Activated CD8-positive, alpha-beta memory T cell treated with anti-CD3 and anti-CD28 coated beads, Interleukin-2, amount 50 U/mL, for 1 hour (primary cell): ENCODE results near the gene PEX11G.
"Not testable (repeated sequence)": the region's sequence is repeated elsewhere in the genome, so short reads cannot be mapped to it uniquely, and the experiment has no call there.

Experiments used
- DNase-seq: peaks from one replicate; pipeline ENCODE4 v3.0.0-alpha.2; 2020; ENCODE audit errors: extremely low read depth

PEX11G gene

DNA sequence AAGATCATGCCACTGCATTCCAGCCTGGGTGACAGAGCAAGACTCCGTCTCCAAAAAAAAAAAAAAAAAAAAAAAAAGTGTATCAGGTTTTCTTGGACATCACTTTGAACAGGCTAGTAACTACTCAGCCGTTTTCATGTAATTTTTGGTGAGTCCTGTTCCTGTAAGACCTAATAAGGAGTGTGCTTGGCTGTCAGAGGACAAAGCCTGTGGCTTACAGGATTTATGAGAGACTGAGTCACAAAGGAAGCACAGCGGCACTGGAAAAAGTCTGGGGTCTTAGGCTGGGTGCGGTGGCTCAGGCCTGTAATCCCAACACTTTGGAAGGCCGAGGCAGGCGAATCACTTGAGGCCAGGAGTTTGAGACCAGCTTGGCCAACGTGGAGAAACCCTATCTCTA lies 55.4 kb downstream of the PEX11G start:
- not testable (repeated sequence) for DNase-seq

DNA sequence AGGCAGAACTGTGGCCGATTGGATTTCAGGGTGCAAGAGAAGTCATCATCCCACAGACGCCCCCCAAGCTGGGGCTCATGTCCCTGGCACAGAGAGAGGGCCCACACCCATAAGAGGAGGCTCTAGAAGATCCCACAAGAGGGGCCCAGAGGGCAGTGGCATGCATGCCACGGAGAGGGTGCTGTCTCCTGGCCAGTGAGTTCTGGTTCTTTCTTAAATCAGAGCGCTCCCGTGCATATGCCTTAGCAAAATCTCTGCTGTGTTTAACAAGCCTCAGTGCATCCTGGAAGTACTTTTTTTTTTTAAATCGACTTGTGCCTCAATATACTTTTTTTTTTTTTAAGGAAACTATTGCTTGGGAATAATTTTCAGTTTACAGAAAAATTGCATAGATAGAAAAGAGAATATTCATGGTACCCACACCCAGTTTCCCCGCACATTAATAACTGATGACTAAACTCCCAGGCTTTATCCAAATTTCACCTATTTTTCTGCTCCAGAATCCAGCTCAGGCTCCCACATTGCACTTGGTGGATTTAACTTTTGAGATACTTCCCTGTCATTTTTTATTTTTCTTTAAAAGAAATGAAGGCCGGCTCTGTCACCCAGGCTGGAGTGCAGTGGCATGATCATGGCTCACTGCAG lies 59.1 kb downstream of the PEX11G start:
- no peak for DNase-seq

DNA sequence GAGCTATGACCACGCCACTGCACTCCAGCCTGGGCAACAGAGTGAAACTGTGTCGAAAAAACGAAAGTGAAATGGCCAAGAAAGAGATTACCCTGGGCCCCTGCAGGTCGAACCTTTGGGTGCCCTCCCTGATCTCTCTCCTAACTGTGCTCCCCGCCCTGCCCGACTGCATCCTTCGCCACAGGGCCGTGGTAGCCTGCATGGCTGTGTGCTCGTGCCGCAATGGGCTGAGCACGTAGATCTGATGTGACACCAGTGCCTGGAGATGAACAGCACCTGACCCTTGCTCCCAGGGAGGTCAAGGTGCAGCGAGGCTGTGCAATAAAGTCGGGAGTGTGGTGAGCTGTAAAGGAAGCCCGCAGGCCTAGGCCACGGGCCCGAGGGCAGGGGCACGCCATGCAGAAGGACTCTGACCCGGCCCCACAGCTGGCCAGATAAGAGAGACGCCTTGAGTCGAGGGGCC lies 60.2 kb downstream of the PEX11G start:
- no peak for DNase-seq

DNA sequence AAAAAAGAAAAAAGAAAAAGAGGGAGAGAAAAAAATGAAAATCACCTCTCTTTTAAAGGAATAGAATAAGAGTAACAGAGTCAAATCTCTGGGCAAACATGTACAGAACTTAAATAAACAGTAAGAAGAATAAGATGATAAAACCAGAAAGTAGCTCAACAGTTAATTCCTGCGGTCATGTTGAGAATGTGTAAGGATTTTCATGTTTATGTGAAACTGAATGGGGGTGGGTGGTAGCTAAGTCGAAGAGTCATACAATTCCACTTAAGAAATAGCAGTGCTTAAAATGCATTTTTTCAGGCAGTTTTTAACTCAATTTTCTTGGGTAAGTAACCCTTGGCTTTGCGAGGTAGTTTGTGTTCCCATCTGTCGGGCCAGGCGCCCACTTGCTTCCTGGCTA lies 60.9 kb downstream of the PEX11G start:
- DNase-seq: no peak

DNA sequence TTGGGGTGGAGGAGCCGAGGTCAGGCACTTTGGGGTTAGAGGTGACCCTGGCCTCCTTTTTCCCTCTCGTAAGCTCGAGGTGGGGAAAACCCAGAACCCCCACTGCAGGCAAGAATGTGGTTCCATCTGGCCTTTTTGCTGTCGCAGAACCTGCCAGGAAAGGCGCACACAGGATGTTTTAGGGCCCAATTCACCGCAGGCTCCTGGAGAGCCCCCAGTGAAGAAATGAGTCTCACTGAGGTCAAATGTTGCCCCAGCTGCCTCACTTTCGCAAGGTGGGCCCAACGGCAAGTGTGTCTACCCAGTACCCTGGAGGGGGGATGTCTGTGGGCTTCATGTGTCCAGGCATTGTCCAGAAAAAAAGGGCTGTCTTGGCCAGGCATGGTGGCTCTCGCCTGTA lies 61.8 kb downstream of the PEX11G start:
- no peak for DNase-seq
